CMK (cell line): ENCODE measurements around the gene RIPK3.
A peak's percentile ranks its signal among the peaks of the same experiment; 100 is the strongest.

Source experiments
- DNase-seq: peaks from one replicate; pipeline ENCODE4 v3.0.0-alpha.2; 2010; ENCODE audit warnings: low read depth

Gene RIPK3

DNA sequence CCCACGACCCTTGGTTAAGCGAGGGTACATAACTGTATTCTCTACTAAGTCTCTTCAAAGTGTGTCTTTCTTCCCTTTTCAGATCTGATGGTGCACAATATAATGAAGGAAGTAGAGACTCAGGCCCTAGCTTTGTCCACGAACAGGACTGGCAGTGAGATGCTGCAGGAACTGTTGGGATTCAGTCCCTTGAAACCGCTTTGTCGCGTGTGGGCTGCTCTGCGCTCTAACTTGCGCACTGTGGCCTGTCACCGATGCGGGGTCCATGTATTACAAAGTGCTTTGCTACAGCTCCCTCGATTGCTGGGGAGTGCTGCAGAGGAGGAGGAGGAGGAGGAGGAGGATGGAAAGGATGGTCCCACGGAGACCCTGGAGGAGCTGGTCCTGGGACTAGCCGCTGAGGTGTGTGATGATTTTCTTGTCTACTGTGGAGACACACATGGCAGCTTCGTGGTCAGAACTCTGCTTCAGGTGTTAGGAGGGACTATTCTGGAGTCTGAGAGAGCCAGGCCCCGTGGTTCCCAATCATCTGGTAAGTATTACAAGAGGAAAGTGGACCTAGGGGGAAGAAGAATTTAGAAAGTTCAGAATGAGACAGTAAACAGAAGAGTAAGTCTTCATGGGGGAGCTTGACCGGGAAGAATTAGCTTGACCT, 39.3 kb downstream of the RIPK3 start:
- no peak for DNase-seq

DNA sequence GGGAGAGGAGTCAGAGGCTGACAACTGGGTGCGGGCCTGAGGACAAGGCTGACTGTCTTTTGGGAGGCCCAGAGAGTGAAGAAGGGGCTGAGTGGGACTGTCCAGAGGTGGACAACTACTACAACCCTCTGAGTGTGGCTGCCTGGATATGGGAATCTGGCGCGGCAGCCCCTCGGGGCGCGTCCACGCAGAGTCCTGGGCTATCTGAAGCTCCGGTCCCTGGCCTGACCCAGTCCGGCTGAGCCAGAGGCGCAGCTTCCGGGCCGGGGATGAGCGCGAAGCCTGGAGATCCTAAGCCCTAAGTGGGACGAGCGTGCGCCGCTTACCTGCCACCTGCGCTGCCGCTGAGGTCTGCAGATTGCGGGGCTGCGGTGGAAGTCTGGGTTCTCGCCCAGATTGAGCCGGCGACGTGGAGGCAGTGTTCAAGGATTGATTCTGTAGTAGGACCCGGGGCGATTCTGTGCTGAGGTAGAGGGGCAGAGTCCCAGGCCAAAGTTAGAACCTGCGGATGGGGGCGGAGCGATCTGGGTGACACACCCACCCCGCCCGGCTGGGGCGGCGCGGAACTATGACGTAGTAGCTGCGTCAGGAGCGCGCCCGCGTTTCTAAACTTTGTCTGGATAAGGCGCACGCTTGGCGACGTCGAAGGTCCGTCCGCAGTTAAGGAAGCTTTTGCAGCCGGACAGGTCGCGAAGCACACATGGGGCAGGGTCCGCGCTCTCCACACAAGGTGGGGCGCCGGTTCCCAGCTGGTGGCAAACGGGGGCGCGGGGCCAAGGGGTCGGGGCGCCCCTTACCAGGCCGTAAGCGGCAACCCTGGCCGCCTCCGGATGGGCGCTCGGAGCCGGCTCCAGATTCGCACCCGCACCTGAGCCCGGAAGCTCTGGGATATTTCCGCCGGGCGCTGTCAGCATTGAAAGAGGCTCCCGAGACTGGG, 40.3 kb downstream of the RIPK3 start, which contains the start of the genes DHRS1 and NOP9:
TSS of gene DHRS1 (minus strand) at position 526 of the 937 bp plus-strand sequence. CDS start 674 bp downstream, outside the sequence.
TSS of gene NOP9 (plus strand) at position 596 of the 937 bp plus-strand sequence. CDS start at position 701, 105 bp downstream.
- peak; percentile 60 for DNase-seq

DNA sequence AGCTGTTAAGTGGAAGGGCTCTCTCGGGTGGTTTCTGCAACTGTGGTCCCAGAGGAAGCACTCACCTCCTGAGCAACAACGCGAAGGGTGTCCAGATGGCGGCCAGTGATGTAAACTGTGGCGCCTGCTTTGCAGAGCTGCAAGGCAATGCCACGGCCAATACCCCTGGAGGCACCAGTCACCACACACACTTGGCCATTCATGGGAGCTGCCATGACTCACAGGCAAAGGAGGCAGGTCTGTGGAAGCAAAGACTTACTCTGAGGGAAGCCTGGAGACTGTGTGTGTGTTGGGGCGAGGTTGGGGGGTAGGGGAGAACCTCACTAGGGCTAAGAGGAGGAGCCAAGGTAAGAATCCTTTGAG, 40.9 kb downstream of the RIPK3 start:
- no peak for DNase-seq

DNA sequence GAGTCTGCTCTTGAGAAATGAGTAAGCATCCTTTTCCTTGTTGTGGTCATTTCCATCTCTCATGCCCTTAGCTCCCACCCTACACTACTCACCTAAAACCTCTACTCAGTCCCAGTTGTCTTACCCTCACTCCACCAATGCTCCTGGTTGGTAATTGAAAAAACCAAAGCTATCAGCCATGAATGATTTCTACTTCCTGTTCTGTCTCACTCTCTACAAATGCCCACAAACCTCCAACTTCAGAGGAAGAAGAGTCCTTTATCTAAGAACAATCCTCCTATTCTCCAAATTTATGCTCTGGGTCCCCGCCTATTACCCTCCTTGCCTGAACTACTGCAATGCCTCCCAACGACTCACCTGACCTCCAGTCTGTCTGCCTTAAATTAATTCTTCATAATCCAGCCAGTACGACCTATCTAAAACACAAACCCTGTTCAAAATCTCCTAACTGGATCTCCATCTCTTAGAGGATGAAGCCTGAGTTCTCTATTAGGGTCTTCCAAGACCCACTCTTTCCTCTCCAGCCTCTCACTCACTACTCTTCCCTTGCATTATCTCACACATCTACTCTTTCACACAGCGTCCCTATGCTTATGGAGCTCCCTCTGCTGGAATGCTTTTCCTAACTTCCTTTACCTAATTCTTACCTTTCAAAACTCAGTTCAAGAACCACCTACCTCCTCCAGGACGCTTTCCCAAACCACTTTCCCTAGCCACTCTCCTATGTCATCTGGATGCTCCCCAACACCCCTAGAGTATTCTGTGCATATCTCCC, 42.4 kb downstream of the RIPK3 start:
- no peak for DNase-seq

DNA sequence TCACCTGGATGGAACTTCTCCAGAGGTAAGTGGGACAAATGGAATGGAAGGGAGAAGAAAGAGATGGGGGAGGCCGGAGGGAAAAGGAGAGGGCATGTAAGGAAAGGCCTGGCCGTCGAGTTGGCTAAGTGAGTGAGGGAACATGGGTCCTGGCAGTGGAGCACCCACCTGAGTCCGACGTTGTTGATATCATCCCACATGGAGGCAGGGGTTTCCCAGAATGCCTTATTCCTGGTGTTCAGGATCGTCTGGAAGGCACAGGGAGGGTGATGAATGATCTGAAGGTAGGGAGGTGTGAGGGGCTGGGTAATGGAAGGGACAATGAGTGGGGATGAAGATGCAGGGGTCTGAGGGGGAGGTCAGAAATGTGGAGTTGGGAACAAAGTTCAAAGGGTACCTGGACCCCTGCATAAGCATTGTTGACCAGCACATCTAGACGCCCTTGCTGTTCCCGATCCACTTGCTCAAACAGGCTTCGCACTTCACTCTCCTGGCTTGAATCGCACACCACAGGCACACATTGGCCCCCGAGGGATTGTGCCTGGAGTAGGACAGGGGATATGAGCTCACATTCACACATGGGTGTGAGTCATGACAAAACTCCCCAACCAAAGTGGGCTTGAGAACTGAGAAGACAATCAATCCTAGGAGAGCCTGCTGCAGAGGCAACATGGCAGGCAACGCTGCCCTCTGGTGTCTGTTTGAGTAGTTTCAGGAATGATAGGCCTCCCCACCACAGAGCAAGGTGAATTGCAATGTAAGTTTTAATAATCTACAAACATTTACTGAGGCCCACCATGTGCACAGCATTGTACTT, 43.2 kb downstream of the RIPK3 start:
- no peak for DNase-seq

DNA sequence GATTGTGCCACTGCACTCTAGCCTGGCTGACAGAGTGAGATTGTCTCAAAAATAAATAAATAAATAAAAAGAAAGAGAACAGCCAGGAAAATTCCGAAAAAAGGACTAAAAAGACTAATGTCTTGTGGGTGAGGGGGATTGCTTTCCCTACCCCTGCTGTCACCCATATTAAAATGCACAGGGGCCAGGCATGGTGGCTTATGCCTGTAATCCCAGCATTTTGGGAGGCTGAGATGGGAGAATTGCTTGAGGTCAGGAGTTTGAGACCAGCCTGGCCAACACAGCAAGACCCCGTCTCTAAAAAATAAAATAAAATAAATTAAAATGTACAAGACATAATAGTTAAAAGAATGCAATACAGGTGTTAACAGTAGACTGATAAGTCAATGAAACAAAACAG, 46.3 kb downstream of the RIPK3 start:
- no peak for DNase-seq

DNA sequence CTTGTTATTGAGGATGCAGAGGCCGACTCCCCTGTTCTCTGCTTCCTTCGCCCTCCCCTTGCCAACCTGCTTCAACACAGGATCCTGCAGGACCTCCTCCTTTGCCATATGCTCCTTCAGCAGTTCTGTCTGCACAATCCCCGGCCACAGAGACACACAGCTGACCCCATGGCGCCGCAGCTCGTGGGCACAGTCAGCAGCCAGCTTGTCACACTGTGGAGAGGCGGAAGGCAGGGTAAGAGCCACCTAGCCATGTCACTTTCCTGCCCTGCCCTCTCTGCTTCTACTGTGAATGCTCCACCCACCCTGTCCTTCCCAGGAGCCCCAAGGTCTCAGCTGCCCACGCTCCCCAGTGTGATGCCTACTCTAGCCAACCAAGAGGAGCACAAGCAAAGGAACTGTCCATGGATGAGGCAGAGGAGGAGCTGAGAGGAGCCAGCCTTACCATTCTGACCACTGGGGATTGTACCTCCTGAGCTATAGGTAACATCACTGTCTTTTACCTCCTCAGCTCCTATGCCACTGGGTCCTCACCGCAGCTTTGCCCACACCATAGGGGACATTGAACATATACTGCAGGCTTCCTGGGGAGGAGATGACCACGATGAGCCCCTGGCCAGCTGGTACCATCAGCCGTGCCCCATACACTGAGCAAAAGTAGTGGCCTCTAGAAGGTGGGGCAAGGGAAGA, 47.5 kb downstream of the RIPK3 start:
- DNase-seq, result no peak

DNA sequence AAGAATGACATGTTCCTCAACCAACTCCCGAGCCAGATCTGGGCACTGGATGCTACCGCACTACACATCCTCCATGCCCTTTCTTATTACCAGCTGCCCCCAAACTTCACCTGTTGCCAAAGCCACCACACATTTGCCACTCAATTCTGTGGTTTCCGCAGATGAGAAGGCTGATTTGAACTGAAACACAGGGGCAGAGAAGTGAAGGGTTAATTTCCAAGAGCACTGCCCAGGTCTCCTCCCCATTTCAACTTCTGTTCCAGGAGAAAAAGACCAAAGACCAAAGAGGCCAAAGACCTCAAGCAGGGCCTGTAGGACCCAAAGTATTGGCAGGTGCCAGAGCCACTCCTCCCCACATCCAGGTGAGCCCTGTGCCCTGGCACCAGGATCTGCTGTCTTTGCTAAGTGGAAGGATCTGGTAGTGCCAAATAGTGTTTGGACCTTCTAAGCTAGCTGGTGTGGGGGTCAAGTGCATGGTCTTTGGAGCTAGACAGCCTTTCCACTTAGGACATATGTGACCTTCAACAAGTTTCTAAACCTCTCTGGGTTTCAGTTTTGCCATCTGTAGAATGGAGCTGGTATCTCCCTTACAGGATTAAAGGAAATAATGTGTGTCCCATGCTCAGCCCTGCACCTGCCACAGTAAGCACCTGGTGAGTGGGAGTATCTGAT, 48.2 kb downstream of the RIPK3 start:
- DNase-seq, result no peak

DNA sequence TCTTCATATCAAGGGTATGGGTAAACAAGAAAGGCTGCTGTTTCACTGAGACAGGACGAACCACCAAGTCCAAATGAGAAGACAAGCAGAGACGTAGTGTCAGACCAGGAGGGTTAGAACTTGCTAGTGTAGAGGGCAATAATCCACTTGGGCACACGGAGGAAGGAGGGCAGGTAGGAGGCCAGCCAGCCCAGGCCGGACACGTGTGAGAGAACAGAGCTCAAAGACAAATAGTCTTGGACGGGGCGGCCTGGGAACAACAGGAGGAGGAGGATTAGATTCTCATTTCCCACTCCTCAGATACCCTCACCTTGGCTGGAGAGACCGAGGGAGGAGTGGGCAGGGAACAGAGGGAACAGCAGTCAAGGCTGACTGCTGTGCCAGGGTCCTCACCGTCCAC, 49.0 kb downstream of the RIPK3 start:
- no peak for DNase-seq

DNA sequence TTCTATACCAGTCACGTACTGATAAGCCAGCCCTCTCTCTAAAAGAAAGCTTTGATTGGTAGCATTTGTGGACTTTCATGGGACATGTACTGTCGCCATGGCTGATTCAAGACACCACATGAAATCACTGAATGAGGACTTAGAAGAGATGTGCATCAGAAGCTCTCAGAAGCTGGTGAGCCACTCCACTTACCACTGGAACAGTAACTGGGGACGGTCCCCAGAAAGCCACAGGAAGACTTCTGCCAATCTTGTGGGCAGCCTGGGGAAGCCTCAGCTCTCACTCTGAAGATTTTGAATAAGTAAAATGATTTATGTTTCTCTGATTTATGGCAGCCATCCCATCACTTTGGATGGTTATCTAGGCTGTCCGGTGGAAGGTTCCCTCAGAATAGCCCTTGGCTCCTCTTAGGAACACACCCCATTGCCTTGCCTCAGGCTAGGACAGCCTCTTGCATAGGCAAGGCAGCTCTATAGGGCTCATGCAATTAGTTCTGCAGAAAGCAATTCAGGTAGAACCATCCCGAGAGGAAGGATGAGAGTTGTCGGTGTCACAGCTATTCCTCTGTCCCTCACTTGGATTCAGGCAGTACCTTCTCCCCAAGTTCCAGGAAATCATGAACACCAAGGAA, 50.0 kb downstream of the RIPK3 start:
- no peak for DNase-seq

DNA sequence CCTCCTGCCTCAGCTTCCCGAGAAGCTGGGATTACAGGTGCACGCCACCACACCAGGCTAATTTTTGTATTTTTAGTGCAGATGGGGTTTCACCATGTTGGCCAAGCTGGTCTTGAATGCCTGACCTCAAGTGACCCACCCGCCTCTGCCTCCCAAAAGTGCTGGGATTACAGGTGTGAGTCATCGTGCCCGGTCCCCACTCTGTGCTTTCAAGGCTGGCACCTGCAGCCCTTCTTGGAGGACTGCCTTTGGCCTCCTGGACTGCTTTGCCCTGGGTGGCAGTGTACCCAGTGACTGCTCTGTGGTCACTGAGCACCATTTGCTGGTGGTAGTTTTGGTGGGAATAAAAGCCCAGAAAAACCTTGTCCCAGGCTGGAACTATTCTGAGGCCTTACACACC, 52.8 kb downstream of the RIPK3 start:
- DNase-seq, result no peak
